ENCODE measurements around the gene TMPRSS13.
"Not testable (repeated sequence)": the region's sequence is repeated elsewhere in the genome, so short reads cannot be mapped to it uniquely, and the experiment has no call there.

The TMPRSS13 gene

GRCh38 chr11:117928446-117929141 is 608 bp downstream of the TMPRSS13 start:
- DNase-seq = no peak

GRCh38 chr11:117927926-117928325 is 1.3 kb downstream of the TMPRSS13 start:
- DNase-seq = no peak

DNA sequence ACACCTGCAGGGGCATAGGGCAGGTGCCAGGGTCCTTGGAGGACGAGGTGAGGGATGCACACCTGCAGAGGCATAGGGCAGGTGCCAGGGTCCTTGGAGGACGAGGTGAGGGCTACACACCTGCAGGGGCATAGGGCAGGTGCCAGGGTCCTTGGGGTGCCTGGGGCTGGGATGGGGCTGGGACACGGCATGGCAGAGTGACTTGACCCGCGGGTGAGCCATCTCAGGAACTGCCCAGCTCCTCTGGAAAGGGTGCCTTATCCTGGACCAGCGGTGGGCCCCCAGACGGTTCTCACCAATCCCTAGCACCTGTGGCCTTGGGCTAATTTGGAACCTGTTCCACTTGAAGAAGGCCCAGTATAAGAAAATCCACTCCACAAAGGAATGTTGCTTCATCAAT is 3.0 kb downstream of the TMPRSS13 start:
- not testable (repeated sequence) for DNase-seq

DNA sequence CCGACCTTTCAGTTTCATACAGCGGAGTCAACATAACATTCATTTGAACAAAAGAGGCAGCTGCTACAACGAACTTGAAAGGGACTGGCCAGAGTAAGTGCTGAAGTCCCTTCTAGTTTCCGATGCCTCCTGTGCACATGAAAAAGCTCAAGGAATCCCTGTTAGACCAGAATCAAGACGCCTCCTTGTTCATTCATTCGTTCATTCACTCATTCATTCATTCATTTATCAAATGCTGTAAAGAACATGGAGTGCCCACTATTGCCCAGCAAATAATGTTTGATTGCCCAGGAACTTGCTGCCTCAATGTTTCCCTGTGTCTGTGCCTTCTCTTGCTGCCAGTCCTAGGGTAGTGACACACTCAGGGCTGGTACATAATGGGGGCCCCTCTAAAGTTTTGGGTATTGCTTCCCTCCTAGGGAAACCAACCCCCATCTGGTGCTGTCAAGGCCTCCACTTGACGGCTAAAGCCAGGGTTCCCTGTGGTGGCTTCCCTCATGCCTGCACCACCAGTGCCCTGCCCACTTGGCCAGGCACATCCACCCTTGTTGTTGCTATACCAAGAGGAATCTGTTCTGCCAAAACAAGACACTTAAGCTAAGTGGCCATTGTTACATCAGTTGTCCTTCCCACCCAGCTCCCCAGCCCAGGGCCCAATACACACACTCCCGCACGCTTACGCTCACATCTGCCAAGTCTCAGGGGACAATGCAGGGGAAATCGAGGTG is 3.8 kb downstream of the TMPRSS13 start:
- no peak for DNase-seq

- no peak for DNase-seq
Measured at GRCh38 chr11:117924631-117925170, 4.5 kb downstream of the TMPRSS13 start.

GRCh38 chr11:117923773-117924172 is 5.4 kb downstream of the TMPRSS13 start:
- DNase-seq = no peak

- DNase-seq = no peak
Measured at GRCh38 chr11:117923275-117923674, 5.9 kb downstream of the TMPRSS13 start.

- DNase-seq = no peak
Measured at GRCh38 chr11:117921893-117922292, 7.3 kb downstream of the TMPRSS13 start.

- DNase-seq = no peak
Measured at GRCh38 chr11:117921456-117921855, 7.7 kb downstream of the TMPRSS13 start.

DNA sequence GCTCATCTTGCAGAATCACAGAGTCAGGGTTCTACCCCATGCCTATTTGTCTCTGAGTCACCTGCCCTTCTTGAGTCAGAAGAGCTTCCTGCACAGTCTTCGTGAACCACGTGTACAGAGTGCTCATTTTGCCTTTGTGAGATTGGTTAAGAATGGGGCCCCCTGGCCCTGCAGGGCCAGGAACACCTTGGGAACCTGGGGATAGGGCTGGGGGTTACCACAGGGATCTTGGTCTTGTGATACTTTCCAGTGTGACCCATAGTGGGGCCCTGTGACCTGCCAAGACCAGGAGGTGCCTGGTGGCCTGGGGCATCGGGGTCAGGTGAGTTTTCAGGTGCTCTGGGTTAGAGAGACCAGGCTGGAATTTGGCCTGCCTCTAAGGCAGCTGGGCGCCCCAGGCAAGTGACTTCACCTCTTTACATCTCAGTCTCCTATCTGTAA is 9.4 kb downstream of the TMPRSS13 start:
- DNase-seq = no peak

- DNase-seq = no peak
Measured at GRCh38 chr11:117919341-117919740, 9.9 kb downstream of the TMPRSS13 start.

GRCh38 chr11:117918366-117919255 is 10.6 kb downstream of the TMPRSS13 start:
- no peak for DNase-seq

GRCh38 chr11:117917591-117918151 is 11.5 kb downstream of the TMPRSS13 start:
- no peak for DNase-seq

- DNase-seq = no peak
Measured at GRCh38 chr11:117916956-117917355, 12.2 kb downstream of the TMPRSS13 start.

GRCh38 chr11:117915672-117916235 is 13.4 kb downstream of the TMPRSS13 start:
- no peak for DNase-seq

- no peak for DNase-seq
Measured at GRCh38 chr11:117914991-117915618, 14.1 kb downstream of the TMPRSS13 start.

- DNase-seq = no peak
Measured at GRCh38 chr11:117914398-117914761, 14.8 kb downstream of the TMPRSS13 start.

DNA sequence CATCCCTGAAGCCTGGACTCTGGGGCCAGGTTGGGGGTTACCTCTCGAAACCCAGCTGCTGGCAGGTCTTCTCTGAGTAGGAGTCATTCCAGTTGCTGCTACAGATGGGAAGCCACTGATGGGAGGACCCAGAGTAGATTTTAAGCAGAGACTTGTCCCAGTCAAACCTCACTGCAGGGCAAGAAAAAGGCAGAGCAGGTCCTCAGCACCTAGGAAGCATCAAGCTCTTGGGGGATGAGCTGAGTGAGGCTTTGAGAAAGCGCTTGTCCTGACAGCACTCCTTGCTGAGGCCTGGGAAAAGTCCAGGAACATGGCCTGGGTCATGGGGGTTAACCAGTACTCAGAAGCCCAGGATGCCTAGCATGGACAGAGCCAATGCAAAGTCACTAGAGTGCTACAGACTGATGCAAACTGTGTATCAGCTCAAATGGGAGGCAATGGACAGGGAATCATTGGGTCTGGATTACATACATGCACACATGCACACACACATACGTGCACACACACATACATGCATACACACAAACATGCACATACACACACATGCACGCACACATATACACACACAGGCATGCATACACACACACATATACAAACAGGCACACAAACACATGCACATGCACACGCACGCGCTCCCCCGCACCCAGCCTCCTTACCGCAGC is 15.3 kb downstream of the TMPRSS13 start:
- DNase-seq = no peak

GRCh38 chr11:117912497-117912896 is 16.7 kb downstream of the TMPRSS13 start:
- no peak for DNase-seq

- no peak for DNase-seq
Measured at GRCh38 chr11:117911694-117912093, 17.5 kb downstream of the TMPRSS13 start.

DNA sequence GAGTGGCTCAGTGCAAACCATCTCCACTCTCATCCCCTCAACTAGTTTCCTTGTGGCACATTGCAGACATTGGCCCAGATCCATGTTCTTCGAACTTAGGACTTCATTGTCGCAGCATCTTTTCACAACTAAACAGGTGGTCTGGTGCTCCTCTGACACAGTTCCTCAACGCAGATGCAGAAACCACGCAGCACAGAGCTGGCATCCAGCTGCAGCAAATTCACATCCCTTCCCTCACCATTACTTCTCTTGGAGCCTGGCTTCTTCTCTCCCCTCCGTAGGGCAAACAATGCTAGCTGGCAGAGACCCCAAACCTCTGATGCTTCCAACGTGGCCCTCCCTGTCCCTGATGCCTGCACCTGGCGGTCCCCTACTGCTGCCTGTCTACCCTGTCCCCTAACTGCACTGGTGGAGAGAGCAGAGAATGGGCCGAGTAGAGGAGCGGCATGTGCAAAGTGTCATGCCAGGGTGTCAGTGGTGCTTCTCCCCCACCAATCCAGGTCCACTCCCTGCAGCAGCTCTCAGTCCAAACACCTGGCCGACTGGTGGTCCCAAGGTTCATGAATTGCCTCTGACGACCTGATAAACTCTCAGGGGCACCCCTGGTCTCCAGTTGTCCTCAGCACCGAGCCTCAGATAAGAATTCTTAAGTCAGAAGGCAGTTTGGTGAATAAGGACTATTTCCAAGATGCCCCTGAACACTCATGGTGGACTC is 18.1 kb downstream of the TMPRSS13 start:
- DNase-seq = no peak

Measured in T-helper 9 cell (primary cell).